Smooth muscle cell (in vitro differentiated cells): ENCODE measurements around the gene NANOGP8. TPM values are rescaled to one million over a fixed set of nuclear protein-coding genes. Genes with fewer than 3 reads are reported as not detected.
"Not testable (repeated sequence)": the region's sequence is repeated elsewhere in the genome, so short reads cannot be mapped to it uniquely, and the experiment has no call there.

Experiments
- DNase-seq: peaks from one replicate; lab custom pipeline; 2025; ENCODE audit not compliant: unreplicated experiment; lab: John Stamatoyannopoulos, UW
- H2AFZ ChIP-seq: fragments of 200-600 bp; sonication (generic); 2 replicates; pipeline ENCODE4 v1.6.0; 2016; ENCODE audit warnings: antibody characterized with exemption, low read depth, mild to moderate bottlenecking
- H3F3A ChIP-seq: fragments of 200-600 bp; sonication (generic); 2 replicates; pipeline ENCODE4 v1.6.0; 2017; ENCODE audit warnings: antibody characterized with exemption, low read depth
- H3K27ac ChIP-seq: fragments of 200-600 bp; sonication (generic); 2 replicates; pipeline ENCODE4 v1.5.1; 2016; ENCODE audit warnings: low read depth, mild to moderate bottlenecking
- H3K27me3 ChIP-seq: fragments of 200-600 bp; sonication (generic); 2 replicates; pipeline ENCODE4 v1.6.1; 2016; ENCODE audit warnings: low read depth, mild to moderate bottlenecking
- H3K36me3 ChIP-seq: fragments of 200-600 bp; sonication (generic); 2 replicates; pipeline ENCODE4 v1.5.1; 2016; ENCODE audit warnings: low read depth
- H3K4me1 ChIP-seq: fragments of 200-600 bp; sonication (generic); 2 replicates; pipeline ENCODE4 v1.5.1; 2016; ENCODE audit warnings: low read depth
- H3K4me2 ChIP-seq: fragments of 200-600 bp; sonication (generic); 2 replicates; pipeline ENCODE4 v1.6.0; 2016; ENCODE audit warnings: mild to moderate bottlenecking
- H3K4me3 ChIP-seq: fragments of 200-600 bp; sonication (generic); 2 replicates; pipeline ENCODE4 v1.5.1; 2016; ENCODE audit warnings: mild to moderate bottlenecking
- H3K79me2 ChIP-seq: fragments of 200-600 bp; sonication (generic); 2 replicates; pipeline ENCODE4 v1.6.0; 2016; ENCODE audit warnings: low read depth, mild to moderate bottlenecking
- H3K9ac ChIP-seq: fragments of 200-600 bp; sonication (generic); 2 replicates; pipeline ENCODE4 v1.6.0; 2016; ENCODE audit warnings: low read depth
- H3K9me3 ChIP-seq: fragments of 200-600 bp; sonication (generic); replicated peaks from 2 replicates; pipeline ENCODE4 v1.5.1; 2016; ENCODE audit warnings: low read depth
- H4K20me1 ChIP-seq: fragments of 200-600 bp; sonication (generic); 2 replicates; pipeline ENCODE4 v1.6.0; 2016; ENCODE audit warnings: low read depth
- WGBS: methylation state at CpG from one replicate; pipeline ENCODE4 v1.1.7; 2016; ENCODE audit warnings: low lambda C conversion rate; 5-methylcytosine and 5-hydroxymethylcytosine counted together
- polyA plus RNA-seq: library from polyadenylated mRNA; unstranded; fragments of >200 nt; fragmentation: Nextera tagmentation; extraction: Ambion mirVana; gene quantifications from 2 replicates; pipeline ENCODE4 v1.2.1, GENCODE V29; 2016
- total RNA-seq: library from RNA; depleted of rRNA; stranded (reverse); fragments of >200 nt; gene quantifications from 2 replicates; pipeline ENCODE4 v1.2.3, GENCODE V29; 2014
- TF ChIP-seq, protein P1 (sequence below): fragments of 200-600 bp; sonication (generic); IDR thresholded peaks from 2 replicates; pipeline ENCODE4 v1.5.1; 2017; ENCODE audit warnings: borderline replicate concordance, mild to moderate bottlenecking, antibody characterized with exemption; ENCODE audit not compliant: insufficient read depth, poor library complexity, severe bottlenecking

NANOGP8 gene
- total and polyA plus RNA-seq, 2 experiments from 2014 or later: not detected

- H2AFZ ChIP-seq, H3F3A ChIP-seq, H4K20me1 ChIP-seq, H3K9me3 ChIP-seq, H3K4me1 ChIP-seq, H3K9ac ChIP-seq, H3K79me2 ChIP-seq, H3K4me2 ChIP-seq, DNase-seq, H3K36me3 ChIP-seq, H3K27me3 ChIP-seq, H3K27ac ChIP-seq, H3K4me3 ChIP-seq: not testable (repeated sequence)
- 96% methylated on average over 37 of the region's 45 CpGs for WGBS
Measured at GRCh38 chr15:35081626-35082365, 3.3 kb downstream of the NANOGP8 start.

DNA sequence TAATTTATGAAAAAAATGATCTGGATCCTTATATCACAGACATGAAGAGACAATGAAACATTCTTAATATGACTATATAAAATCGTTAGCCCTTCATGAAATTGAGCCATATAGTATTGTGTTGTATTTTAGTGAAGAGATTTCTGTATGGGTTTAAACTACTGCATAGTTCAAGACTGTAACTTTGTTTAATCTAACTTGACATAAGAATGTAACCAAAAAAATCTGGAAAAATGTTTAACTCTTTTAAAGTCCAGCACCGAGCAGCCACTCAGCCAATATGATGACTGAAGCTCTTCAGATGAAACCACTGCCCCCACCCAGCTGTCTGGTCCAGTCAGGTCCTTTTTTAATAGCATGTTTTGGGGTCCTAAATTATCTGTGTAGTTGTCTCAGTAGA is 4.9 kb downstream of the NANOGP8 start:
- H3F3A ChIP-seq: no peaks in the 10 kb centered on the region
- no peak overlapping the region for H3K9ac ChIP-seq
- DNase-seq: no peak
- H2AFZ ChIP-seq: no peak overlapping the region
- no peak overlapping the region for H3K4me3 ChIP-seq
- H4K20me1 ChIP-seq: no peaks in the 10 kb centered on the region
- no peaks in the 10 kb centered on the region for H3K36me3 ChIP-seq
- TF ChIP-seq, protein P1, sequence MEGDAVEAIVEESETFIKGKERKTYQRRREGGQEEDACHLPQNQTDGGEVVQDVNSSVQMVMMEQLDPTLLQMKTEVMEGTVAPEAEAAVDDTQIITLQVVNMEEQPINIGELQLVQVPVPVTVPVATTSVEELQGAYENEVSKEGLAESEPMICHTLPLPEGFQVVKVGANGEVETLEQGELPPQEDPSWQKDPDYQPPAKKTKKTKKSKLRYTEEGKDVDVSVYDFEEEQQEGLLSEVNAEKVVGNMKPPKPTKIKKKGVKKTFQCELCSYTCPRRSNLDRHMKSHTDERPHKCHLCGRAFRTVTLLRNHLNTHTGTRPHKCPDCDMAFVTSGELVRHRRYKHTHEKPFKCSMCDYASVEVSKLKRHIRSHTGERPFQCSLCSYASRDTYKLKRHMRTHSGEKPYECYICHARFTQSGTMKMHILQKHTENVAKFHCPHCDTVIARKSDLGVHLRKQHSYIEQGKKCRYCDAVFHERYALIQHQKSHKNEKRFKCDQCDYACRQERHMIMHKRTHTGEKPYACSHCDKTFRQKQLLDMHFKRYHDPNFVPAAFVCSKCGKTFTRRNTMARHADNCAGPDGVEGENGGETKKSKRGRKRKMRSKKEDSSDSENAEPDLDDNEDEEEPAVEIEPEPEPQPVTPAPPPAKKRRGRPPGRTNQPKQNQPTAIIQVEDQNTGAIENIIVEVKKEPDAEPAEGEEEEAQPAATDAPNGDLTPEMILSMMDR: no peak
- no peak overlapping the region for H3K27ac ChIP-seq
- H3K27me3 ChIP-seq: no peaks in the 10 kb centered on the region
- 84% methylated on average over 2 of the region's 2 CpGs for WGBS
- no peaks in the 10 kb centered on the region for H3K4me1 ChIP-seq
- no peaks in the 10 kb centered on the region for H3K79me2 ChIP-seq
- no peak overlapping the region for H3K4me2 ChIP-seq
- no peaks in the 10 kb centered on the region for H3K9me3 ChIP-seq

GRCh38 chr15:35078221-35078915 is 6.7 kb downstream of the NANOGP8 start:
- Histone ChIP-seq H4K20me1 (no peaks in the 10 kb centered on the region), H3K79me2 (no peaks in the 10 kb centered on the region), H3K27me3 (no peaks in the 10 kb centered on the region), H3K4me3 (no peak overlapping the region), H3K36me3 (no peaks in the 10 kb centered on the region), H3K27ac (no peak overlapping the region), H3K9me3 (no peaks in the 10 kb centered on the region), H3K4me2 (no peak overlapping the region), H3K9ac (no peak overlapping the region), H3K4me1 (no peaks in the 10 kb centered on the region), H3F3A (no peaks in the 10 kb centered on the region), H2AFZ (no peak overlapping the region)
- 42% methylated on average over 6 of the region's 6 CpGs for WGBS
- TF ChIP-seq, protein P1: peak; percentile 90
- DNase-seq: no peak

- Histone ChIP-seq H3K4me3 (no peak overlapping the region), H3K79me2 (no peaks in the 10 kb centered on the region), H3K27ac (no peak overlapping the region), H3K4me1 (no peaks in the 10 kb centered on the region), H3K9me3 (no peaks in the 10 kb centered on the region), H2AFZ (no peak overlapping the region), H3F3A (peaks cover 3% of the 10 kb centered on the region), H3K9ac (no peak overlapping the region), H3K36me3 (no peaks in the 10 kb centered on the region), H4K20me1 (no peaks in the 10 kb centered on the region), H3K27me3 (no peaks in the 10 kb centered on the region), H3K4me2 (no peak overlapping the region)
- TF ChIP-seq, protein P1: no peak
- WGBS: 92% methylated on average over 13 of the region's 13 CpGs
- no peak for DNase-seq
Measured at GRCh38 chr15:35071106-35071505, 14.0 kb downstream of the NANOGP8 start.
